HG03095 (cell line): Measurements from ENCODE around the gene MARVELD2.
"Not testable (repeated sequence)": the region's sequence is repeated elsewhere in the genome, so short reads cannot be mapped to it uniquely, and the experiment has no call there.

Experiments
- ATAC-seq: cut with Tn5 transposase; IDR thresholded peaks from one replicate; pipeline ENCODE4 v1.9.1; 2021; ENCODE audit warnings: moderate library complexity; ENCODE audit not compliant: unreplicated experiment

The MARVELD2 gene

GRCh38 chr5:69449511-69449910, 34.6 kb downstream of the MARVELD2 start:
- no peak for ATAC-seq

- no peak for ATAC-seq
Measured at GRCh38 chr5:69450116-69450515, 35.2 kb downstream of the MARVELD2 start.

- not testable (repeated sequence) for ATAC-seq
Measured at GRCh38 chr5:69450527-69450926, 35.6 kb downstream of the MARVELD2 start.

GRCh38 chr5:69451941-69452647, 37.2 kb downstream of the MARVELD2 start:
- no peak for ATAC-seq

GRCh38 chr5:69453487-69453886, 38.6 kb downstream of the MARVELD2 start:
- not testable (repeated sequence) for ATAC-seq

GRCh38 chr5:69454460-69455249, 39.7 kb downstream of the MARVELD2 start:
- no peak for ATAC-seq

GRCh38 chr5:69455428-69455988, 40.6 kb downstream of the MARVELD2 start:
- not testable (repeated sequence) for ATAC-seq

- ATAC-seq: no peak
Measured at GRCh38 chr5:69462170-69462569, 47.3 kb downstream of the MARVELD2 start.

- not testable (repeated sequence) for ATAC-seq
Measured at GRCh38 chr5:69466375-69466774, 51.5 kb downstream of the MARVELD2 start.

- ATAC-seq: peak; percentile 96
Measured at GRCh38 chr5:69467442-69468225, 52.7 kb downstream of the MARVELD2 start.

GRCh38 chr5:69468631-69469030, 53.7 kb downstream of the MARVELD2 start:
- no peak for ATAC-seq

GRCh38 chr5:69471516-69471915, 56.6 kb downstream of the MARVELD2 start:
- ATAC-seq: not testable (repeated sequence)

- not testable (repeated sequence) for ATAC-seq
Measured at GRCh38 chr5:69472535-69473143, 57.7 kb downstream of the MARVELD2 start.

- ATAC-seq: no peak
Measured at GRCh38 chr5:69477170-69477569, 62.3 kb downstream of the MARVELD2 start.

GRCh38 chr5:69478296-69478695, 63.4 kb downstream of the MARVELD2 start:
- not testable (repeated sequence) for ATAC-seq

- no peak for ATAC-seq
Measured at GRCh38 chr5:69484891-69485290, 70.0 kb downstream of the MARVELD2 start.

GRCh38 chr5:69485471-69485870, 70.6 kb downstream of the MARVELD2 start:
- no peak for ATAC-seq

- ATAC-seq: no peak
Measured at GRCh38 chr5:69489246-69489645, 74.3 kb downstream of the MARVELD2 start.

- no peak for ATAC-seq
Measured at GRCh38 chr5:69491027-69491426, 76.1 kb downstream of the MARVELD2 start.

- peak; percentile 7 for ATAC-seq
Measured at GRCh38 chr5:69491838-69492390, 77.0 kb downstream of the MARVELD2 start.
